ENCODE data around the gene EFNA5.
"Not testable (repeated sequence)": the region's sequence is repeated elsewhere in the genome, so short reads cannot be mapped to it uniquely, and the experiment has no call there.

The EFNA5 gene

DNA sequence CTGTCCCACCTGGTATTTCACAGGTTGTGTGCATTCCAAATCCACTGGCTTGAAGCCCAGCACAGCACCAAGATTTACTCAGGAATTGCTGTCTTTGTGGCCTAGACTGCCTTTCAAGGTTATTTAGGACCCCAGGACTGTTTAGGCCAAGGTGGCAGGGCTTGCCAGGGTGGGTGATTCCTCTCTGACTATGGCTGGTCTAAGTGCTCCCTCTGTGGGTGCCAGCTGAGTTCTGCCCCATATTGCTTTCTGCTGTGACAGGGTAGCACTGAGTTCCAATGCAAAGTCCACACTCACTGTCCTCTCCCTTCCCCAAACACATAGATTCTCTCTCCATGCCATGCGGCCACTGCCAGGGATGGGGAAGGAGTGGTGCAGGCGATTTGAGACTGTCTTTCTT lies 318.2 kb downstream of the EFNA5 start:
- no peak for DNase-seq

- DNase-seq, result not testable (repeated sequence)
These were observed 324.2 kb downstream of the EFNA5 start for GRCh38 chr5:107346580-107346979.

DNA sequence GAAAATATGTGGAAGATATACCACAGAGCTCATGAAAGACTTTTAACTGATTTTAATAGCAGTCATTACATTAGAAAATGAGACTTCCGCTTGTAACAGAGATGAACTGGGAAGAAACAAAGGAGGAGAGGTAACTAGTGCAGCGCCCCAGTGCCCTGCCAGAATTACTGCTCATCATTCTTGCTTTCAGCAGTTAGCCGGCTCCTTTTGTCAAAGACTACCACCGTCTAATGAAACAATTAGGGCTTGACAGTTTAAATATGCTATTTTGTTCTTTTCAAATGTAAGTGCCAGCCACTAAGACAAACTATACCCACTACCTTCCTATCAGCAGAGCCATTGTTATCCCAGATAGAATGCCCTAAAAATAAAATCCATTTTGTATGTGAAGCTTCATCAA lies 328.4 kb downstream of the EFNA5 start:
- no peak for DNase-seq

DNA sequence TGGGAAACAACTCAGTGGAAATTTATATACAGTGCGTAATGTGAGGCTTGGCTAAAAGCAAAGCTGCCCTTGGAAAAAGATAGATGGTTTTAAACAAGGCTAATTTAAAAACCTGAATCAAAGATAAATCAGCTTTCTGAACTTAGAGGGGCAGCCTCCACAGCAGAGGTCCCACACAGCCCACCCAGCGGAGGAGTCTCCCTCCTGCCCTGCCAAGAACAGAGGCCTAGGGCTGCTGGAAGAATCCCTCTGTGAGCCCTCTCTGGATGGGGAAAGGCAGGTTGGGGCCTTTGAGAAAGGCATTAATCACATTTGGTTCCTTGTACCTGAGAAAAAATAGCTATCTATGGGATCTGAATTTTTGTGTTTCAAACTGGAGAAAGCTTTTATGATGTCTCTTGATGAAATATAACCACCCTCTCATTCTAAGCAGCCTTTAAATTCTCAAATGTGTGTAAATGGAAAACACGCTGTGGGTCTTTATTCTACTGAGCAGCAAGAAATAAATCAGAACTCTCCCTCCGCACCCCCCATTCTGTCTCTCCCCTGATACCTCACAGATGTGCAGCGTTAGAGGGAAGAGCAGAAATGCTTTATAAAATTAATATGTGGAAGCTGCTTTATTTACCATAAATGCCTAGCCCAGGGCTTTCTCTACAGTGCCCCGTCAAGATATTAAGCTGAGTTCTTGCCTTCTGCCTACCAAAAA lies 329.2 kb downstream of the EFNA5 start:
- DNase-seq, result no peak

- no peak for DNase-seq
These were observed 330.1 kb downstream of the EFNA5 start for GRCh38 chr5:107340631-107341030.

DNA sequence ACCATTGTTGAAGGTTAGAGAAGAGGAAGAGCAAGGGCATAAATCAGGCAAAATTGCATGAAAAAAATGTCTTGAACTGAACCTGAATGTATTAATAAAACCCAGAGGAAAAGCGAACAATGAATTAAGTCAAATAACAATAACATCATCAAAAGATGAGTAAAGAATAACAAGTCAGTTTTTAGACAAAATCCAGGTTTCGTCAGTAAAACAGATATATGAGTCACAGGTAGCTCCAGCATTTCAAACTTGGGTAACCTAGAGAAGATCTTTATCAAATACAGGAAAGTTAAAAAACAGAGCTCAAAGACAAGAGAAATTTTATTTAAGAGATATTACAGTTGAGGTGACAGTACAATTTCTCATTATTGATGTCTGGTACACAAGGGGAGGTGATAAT lies 332.4 kb downstream of the EFNA5 start:
- DNase-seq, result no peak

- DNase-seq, result no peak
These were observed 333.5 kb downstream of the EFNA5 start for GRCh38 chr5:107337281-107337680.

GRCh38 chr5:107331882-107332281 lies 338.9 kb downstream of the EFNA5 start:
- DNase-seq, result no peak

GRCh38 chr5:107331312-107331711 lies 339.4 kb downstream of the EFNA5 start:
- no peak for DNase-seq

DNA sequence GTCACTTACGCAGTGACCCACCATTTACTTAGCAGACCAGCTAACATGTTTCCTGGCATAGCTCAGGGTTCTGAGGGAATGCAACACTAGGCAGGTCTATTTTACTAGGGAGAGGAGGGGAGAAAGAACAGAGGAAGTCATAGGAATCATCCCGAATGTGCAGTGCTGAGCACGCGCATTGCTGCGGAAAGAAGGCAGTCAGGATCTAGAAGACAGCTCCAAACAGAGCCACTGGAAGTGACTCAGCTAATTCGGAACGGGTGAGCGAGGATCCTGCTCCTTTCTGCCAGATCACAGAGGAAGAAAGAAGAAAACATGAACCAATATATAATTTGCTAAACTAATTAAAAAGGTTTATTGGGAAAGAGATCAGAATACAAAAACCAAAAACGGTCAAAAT lies 339.8 kb downstream of the EFNA5 start:
- DNase-seq, result no peak

- no peak for DNase-seq
These were observed 340.9 kb downstream of the EFNA5 start for GRCh38 chr5:107329850-107330249.

All from CD4-positive, alpha-beta T cell treated with Interleukin-4 for 1 hour (primary cell).